ENCODE measurements around the gene PTCHD1.

The PTCHD1 gene

GRCh38 chrX:23332888-23333821, 1.5 kb upstream of the PTCHD1 start:
- DNase-seq (ENCODE audit: low read depth), result no peak
- TF ChIP-seq, protein P1, sequence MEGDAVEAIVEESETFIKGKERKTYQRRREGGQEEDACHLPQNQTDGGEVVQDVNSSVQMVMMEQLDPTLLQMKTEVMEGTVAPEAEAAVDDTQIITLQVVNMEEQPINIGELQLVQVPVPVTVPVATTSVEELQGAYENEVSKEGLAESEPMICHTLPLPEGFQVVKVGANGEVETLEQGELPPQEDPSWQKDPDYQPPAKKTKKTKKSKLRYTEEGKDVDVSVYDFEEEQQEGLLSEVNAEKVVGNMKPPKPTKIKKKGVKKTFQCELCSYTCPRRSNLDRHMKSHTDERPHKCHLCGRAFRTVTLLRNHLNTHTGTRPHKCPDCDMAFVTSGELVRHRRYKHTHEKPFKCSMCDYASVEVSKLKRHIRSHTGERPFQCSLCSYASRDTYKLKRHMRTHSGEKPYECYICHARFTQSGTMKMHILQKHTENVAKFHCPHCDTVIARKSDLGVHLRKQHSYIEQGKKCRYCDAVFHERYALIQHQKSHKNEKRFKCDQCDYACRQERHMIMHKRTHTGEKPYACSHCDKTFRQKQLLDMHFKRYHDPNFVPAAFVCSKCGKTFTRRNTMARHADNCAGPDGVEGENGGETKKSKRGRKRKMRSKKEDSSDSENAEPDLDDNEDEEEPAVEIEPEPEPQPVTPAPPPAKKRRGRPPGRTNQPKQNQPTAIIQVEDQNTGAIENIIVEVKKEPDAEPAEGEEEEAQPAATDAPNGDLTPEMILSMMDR (IDR thresholded peaks at IDR 0.05; ENCODE audit: insufficient read depth, low read depth, low read length, missing control alignments), result no peak
- no peak overlapping the region for H3K4me3 ChIP-seq (ENCODE audit: low read length)

DNA sequence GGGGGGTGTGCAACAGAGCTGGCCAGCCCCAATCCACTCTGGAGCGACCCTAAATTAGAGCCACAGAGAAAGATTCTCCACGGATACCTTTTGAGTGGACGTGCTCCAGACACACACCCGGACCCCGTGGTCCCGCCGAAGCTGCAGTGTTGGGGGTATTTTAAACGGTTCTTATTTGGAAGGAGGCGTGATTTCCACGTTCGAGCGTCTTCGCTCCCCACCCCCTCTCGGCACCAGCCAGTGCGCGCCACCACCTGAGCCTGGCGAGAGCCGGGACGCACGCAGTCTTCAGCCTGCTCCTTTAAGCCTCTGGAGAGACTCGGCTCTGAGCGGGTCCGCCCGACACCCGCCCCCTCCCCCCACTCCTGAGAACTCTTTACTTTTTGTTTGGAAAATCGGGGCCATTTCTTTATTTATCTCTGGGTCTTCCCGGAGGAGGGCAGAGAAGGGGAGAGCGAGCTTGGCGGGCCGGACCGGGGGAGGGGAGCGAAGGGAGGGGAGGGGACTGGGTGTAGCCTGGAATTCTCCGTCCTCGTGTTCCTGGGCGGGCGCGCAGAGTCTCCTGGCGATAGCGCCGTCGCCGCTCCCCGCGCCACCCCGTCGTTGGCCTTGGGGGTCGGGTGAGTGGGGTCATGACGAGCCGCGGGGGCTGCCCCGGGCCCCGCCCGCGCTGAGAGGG, 668 bp upstream of the PTCHD1 start:
- no peak overlapping the region for H3K4me3 ChIP-seq (ENCODE audit: low read length)
- DNase-seq (ENCODE audit: low read depth), result peak; percentile 3
- TF ChIP-seq, protein P1 (IDR thresholded peaks at IDR 0.05; ENCODE audit: insufficient read depth, low read depth, low read length, missing control alignments), result no peak

GRCh38 chrX:23334521-23334847, 165 bp upstream of the PTCHD1 start:
- no peak for DNase-seq (ENCODE audit: low read depth)

DNA sequence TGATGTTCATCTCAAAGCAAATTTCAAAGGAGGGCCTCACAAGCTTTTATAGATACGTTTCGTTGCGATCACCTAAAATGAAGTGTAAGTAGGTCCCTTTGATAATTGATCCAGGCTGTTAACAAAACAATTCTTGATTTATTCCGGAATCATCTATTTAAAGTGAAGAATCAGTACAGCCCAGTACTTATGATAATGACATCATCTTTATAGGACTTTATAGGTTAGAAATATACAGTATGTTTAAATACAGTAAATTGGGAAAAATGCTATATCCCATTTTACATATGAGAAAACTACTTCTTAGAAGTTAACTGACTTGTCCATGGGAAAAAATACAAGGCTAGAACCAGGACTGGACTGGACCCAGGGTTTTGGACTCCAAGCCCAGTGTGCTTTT, 3.7 kb downstream of the PTCHD1 start:
- no peak for DNase-seq (ENCODE audit: low read depth)
- TF ChIP-seq, protein P1 (IDR thresholded peaks at IDR 0.05; ENCODE audit: insufficient read depth, low read depth, low read length, missing control alignments), result no peak
- no peak overlapping the region for H3K4me3 ChIP-seq (ENCODE audit: low read length)

More at GRCh38 chrX:23334521-23334847, 165 bp upstream of the PTCHD1 start:
- TF ChIP-seq, protein P1 (IDR thresholded peaks at IDR 0.05; ENCODE audit: insufficient read depth, low read depth, low read length, missing control alignments), result no peak
- no peak overlapping the region for H3K4me3 ChIP-seq (ENCODE audit: low read length)

DNA sequence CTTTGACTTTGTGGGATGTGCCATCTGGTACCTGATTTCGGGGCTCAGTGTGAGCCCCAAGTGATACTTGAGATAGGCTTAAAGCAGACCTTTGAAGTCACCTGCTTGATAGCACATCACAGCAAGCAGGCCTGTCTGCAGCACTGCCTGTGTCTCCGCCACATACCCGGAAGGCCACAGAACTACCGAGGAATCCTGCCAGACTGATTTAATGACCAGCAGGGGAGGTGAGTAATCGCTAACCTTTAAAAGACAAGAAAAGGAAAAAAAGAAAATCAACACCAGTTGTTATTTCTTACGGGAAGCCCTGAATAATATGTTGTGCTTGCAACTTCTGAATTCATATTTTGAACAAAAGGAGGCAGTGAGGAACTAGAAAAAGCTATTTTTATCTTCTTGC, 6.8 kb downstream of the PTCHD1 start:
- TF ChIP-seq, protein P1 (IDR thresholded peaks at IDR 0.05; ENCODE audit: insufficient read depth, low read depth, low read length, missing control alignments), result no peak
- no peak for DNase-seq (ENCODE audit: low read depth)
- H3K4me3 ChIP-seq (ENCODE audit: low read length), result no peak overlapping the region

GRCh38 chrX:23344238-23344903, 9.7 kb downstream of the PTCHD1 start:
- DNase-seq (ENCODE audit: low read depth), result no peak
- no peak overlapping the region for H3K4me3 ChIP-seq (ENCODE audit: low read length)
- TF ChIP-seq, protein P1 (IDR thresholded peaks at IDR 0.05; ENCODE audit: insufficient read depth, low read depth, low read length, missing control alignments), result no peak
